ENCODE data around the gene TFEC.
A peak's percentile ranks its signal among the peaks of the same experiment; 100 is the strongest.
"Not testable (repeated sequence)": the region's sequence is repeated elsewhere in the genome, so short reads cannot be mapped to it uniquely, and the experiment has no call there.

The TFEC gene, protein sequence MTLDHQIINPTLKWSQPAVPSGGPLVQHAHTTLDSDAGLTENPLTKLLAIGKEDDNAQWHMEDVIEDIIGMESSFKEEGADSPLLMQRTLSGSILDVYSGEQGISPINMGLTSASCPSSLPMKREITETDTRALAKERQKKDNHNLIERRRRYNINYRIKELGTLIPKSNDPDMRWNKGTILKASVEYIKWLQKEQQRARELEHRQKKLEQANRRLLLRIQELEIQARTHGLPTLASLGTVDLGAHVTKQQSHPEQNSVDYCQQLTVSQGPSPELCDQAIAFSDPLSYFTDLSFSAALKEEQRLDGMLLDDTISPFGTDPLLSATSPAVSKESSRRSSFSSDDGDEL

DNA sequence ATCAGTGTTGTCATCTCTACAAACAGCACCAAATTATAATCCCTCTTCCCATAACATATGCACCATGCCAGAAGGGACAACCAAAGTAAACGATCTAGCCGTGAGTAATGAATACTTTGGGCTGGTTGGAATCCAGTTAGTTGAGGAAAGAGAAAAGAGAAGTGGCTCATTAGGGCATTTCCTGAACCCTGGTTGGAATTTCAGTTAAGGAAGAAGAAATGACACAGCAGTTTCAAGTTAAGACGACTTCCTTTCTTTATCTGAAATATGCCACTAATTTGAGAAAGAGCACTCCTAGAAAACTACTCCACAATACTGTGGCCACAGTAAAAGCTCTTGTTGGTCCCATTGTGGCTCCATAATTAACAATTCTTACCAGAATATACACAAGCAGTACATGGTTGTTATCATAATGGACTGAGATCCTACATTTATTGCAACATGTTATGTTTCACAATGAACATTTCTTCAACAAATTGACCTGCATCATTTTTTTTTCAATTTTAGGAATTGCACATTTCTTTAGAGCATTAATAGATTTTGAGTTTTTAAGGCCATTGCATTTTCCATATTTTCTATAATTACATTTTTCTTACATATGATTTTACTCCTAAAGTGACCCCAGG is at the start of gene TFEC:
Gene TFEC, minus strand, starts transcription at position 113 of the 626 bp plus-strand sequence. CDS start 46,322 bp downstream, outside the sequence.
- no peak for DNase-seq

DNA sequence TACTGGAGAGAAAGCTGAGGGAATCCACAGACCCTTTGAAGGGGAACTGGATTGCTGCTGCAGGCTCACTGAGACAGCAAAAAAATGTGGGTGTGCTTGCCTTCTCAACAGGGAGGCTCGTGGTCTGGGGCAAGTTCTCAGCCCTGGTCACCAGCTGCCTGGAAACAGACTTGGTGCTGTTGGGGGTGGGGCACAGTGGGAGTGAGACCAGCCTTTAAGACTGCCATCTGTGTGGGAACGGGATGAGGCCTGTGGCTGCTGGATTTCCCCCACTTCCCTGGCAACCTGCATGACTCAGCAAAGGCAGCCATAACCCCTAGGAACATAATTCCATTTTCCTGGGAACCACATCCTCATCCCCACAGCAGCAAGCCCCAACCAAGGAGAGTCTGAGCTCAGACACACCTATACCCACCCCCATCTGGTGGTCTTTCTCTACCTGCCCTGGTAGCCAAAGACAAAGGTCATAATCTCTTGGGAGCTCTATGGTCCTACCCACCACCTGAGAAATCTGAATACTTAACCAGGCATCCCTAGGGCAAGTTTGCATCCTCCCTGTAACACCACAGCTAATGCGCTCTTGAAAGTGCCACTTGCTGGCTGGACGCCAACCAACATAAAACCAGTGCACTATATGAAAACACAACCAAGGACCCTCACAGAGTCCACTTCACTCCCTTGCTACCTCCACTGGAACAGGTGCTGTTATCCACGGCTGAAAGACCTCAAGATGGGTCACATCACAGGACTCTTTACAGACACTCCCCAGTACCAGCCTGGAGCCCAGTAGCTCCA is 45.0 kb upstream of the TFEC start:
- DNase-seq: peak; percentile 16

DNA sequence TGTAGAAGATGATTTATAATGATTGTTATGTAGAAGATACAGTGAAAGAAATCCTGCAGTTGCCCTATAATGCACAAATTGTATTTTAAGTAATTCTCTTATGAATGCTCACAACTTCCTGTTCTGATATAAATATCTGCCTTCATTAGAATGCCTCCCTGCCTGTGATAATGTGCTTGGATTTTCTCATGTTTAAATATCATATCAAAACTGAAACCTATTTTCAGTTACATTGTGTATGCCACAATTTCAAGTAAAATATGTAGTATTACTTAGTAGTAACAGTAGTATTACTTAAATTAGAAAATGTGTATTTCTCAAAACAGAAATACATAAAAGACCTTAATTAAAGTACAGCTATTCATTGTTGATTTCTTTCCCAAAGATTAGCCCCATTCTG is 41.1 kb upstream of the TFEC start:
- no peak for DNase-seq

DNA sequence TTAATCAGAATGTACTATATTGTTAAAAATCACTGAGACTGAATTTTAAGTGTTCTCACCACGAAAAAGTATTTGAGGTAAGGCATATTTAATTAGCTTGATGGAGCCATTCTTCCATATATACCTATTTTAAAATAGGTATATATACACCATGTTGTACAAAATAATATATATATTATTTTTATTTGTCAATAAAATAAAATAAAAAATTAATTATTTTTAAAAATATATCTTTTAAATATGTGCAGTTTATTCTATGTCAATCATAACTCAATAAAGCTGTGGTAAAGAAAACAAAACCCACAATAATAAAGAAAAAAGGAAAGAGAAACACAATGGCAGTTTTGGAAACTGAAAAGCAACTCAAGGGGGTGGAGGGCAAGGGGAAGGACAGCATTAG is 33.6 kb upstream of the TFEC start:
- DNase-seq: no peak

DNA sequence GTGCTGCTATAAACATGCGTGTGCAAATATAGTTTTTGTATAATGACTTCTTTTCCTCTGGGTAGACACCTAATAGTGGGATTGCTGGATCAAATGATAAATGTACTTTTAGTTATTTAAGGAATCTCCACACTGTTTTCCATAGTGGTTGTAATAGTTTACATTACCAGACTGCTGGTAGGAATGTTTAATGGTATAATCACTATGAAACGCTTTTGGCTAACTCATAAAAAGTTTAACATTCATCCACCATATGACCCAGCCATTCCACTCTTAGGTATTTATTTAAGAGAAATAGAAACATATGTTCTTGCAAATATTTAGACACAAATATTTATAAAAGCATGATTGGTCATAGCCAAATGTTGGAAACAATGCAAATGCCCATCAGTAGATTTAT is 32.1 kb upstream of the TFEC start:
- DNase-seq: no peak

DNA sequence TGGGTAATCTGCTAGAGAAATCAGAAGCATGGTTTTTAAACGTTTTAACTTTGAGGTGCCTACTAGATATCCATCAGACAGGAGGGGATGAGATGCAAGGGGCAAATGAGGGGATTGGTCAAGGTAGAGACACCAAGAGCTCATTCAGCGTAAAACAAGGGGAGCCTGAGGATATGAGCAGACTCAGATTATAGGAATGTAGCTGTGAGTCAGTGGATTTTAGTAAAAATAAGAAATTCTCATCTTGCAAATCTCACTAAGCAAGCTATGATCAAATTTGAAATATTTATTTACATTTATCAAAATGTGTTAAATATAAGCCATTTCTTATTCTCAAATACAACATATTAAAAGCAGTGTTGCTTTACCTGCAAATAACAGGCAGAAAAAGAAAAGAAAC is 21.4 kb upstream of the TFEC start:
- DNase-seq: no peak

DNA sequence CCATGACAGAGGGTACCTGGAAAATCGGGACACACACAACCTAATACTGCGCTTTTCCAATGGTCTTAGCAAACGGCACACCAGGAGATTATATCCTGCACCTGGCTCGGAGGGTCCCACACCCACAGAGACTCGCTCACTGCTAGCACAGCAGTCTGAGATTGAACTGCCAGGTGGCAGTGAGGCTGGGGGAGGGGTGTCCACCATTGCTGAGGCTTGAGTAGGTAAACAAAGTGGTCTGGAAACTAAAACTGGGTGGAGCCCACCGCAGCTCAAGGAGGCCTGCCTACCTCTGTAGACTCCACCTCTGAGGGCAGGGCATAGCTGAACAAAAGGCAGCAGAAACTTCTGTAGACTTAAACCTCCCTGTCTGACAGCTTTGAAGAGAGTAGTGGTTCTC is 16.7 kb upstream of the TFEC start:
- DNase-seq: not testable (repeated sequence)

DNA sequence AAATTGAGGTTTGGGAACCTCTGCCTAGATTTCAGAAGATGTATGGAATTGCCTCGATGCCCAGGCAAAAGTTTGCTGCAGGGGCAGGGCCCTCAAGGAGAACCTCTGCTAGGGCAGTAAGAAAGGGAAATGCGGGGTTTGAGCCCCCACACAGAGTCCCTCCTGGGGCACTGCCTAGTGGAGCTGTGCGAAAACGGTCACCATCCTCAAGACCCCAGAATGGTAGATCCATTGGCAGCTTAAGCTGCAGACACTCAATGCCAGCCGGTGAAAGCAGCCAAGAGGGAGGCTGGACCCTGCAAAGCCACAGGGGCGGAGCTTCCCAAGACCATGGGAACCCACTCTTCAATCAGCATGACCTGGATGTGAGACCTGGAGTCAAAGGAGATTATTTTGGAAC is 15.0 kb upstream of the TFEC start:
- no peak for DNase-seq

DNA sequence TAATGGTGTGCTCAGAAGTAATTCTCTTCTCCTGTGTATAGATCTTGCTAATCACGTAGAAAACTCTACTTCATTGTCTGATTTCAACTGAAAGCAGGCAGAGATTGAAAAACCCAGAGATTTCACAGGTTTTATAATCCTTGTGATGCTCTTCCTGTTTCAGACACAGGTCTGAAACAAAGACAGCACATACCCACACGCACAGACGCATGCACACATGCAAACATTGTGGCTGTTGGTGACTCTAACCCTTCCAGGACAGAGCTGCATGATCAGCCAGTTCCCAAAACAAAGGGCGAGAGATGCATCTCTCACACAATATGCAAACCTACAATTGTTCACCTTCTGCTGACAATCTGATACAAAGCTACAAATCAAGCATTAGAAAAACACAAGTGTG is 11.1 kb upstream of the TFEC start:
- no peak for DNase-seq

DNA sequence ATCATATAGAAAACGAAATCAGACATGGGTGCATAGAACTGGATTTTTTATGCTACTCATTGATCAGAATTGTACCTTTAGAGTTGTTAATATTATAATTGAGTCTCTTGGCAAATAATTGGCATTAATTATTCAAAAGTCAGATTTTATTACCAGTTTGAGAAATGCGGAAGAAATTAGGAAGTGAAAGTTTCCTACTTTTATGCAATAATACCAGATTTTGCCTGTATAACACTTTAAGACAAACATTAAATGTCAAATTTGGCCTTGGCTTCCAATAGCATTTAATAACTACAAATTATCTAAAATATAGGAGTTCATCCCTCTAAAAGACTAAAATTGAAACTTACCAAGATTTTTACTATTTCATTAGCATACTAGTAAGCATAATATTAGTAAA is 6.8 kb upstream of the TFEC start:
- no peak for DNase-seq

DNA sequence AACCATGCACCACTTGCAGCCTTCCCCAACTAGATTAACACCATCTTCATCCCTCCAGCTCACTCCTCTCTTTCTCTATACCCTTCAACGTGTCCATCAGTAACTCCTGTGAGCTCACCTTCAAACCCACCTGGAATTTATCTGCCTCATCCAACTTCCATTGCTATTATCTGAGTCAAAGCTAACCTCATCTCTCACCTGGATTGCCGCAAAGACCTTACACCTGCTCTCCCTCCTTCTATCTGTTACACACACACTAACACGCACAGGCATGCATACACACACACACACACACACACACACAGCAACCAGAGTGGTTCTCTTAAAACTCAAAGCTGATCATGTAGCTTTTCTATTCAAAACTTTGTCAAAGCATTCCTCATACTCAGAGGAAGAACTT is 3.8 kb upstream of the TFEC start:
- no peak for DNase-seq

DNA sequence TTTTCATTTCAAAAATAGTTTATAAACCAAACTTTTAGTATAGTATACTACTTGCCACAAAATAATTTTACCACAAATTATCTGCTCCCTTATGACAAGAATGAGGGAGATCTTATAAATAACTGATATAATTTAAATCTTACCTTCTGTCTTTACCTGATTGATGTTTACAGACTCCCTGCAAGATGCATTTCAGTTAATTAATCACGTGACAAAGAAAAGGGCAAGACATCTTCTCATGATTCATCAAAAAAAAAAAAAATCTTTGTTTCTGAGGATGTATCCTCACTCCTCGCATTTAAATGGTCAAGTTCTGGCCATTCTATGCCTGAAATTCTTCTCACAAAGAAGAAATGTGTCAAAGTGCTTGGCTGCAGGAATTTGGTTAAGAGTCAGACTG is 2.3 kb upstream of the TFEC start:
- no peak for DNase-seq

DNA sequence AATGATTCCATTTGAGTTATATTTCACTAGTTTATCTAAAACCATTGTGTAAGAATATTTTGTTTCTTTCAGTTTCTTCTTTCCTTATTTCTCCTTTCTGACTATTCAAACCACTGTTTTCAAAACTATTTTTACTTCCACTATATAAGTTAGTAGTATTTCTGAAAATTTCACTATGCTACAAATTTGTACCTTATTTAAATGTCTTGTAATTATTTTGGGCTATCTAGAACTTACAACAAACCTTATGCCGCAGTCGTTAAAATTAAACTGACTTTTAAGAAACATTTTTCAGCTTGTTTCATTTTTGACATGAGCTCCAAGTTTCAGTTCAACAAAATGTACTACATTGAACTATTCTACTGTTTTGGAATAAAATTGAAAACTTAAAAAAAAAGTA is 1.8 kb downstream of the TFEC start:
- DNase-seq: no peak

DNA sequence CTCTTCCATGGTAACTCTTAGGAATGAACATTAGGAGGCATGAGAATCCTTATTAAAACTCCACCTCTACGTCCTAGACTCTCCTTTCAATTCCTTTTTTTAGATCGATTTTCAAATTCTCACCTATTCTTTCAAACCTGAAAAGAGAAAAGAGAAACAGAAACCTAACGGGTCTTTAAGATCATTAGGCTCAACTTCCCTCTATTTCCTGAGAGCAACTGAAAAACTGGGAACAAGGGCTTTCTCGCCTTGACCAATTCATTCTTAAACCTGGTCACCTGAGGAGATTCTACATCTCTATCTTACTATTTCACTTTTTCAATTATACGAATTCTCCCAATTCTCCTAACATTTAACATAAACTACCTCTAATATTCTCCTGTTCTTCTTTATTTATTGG is 2.8 kb downstream of the TFEC start:
- no peak for DNase-seq

DNA sequence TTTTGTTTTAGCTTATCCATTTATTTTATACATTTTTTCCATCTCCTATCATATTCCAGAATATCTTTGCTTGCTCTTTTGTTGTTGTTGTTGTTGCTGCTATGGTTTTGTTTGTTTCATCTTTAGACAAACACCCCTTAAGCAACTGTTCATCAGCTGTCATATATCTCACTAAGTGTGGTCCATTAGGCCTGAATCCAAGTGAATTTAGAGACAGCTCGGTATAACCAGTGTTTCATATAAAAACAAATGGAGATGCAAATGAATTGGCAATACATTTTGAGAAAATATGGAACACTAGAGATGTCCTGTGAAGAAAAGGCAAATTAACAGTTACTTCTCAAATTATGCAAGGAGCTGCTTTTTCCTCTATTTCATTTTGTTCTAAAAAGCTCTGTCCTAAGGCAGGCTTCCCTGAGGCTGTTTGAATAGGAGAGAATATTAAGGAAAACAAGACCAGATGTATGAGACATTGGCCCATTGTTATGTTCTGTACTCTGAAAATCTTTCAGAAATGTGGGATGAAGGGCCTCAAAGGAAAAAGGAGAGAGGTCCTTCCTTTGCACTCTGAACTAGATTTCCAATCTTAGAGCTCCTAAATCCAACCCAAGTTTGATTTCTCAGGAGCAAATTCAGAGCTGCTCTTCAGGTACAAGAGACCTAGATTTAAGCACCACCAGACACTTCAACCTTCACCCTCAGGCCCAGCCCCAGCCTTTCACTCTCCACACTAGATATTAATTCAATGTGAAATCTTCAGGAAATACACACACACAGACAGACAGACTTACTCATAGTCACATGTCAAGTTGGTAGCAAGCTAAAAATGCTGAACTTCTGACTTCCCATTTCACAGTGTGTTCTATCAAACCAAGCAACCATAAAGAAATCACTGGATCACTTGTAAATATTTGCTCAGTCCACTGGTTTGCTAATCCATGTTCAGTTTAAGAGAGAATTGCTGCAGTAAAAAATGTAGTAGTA is 5.4 kb downstream of the TFEC start:
- no peak for DNase-seq

DNA sequence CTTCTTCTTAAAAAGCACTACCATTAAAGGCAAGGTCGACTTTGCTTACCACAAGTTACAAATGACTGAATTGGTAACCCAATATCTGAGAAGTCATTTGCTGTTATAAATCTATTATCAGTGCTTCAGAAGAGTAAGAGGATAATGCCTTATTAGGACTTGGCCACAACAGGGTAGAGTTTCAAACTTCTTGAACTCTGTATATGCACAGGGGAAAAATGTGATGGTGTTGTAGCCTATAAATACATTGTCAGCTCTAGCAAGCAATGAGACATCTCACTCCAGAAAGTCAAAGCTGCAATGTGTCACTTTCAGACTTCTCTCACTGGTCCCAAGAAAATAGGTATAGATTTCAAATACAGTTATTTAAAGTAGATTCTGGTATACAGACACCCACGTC is 9.3 kb downstream of the TFEC start:
- no peak for DNase-seq

DNA sequence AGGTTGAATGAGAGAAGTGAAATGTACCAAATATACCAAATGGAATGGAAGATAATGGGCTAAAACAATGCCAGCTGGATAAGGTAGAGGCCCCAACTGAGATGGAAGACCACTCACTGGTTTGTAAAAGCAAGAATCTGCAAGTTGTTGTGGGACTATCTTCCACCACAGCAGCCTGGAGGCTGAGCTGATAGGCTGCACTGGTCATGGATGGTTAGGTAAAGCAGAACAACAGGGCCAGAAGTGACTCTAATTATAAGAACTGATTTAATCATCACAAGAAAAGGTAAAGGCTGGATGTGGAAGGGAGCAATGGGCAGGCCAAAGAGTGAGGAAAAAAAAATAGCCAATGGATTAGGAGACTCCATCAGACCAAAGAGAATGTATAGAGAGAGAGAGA is 11.8 kb downstream of the TFEC start:
- DNase-seq: no peak

DNA sequence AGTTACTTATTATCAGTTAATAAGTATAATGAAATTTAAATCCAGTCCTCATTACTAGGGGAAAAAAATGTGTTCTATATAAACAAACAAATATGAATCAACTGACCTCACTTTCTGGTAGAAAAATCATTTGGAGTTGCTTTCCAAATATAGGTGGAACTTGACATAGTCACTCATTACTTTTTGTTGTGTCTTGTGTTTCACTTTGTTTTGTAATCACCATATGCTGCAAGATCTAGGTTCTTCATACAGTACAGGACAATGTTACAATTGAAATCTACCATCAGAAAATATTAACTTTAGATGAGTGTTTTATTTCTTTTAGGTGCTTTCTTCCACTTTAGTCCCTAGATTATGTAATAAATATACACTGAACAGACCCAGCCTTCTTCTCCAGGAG is 16.9 kb downstream of the TFEC start:
- DNase-seq: no peak

DNA sequence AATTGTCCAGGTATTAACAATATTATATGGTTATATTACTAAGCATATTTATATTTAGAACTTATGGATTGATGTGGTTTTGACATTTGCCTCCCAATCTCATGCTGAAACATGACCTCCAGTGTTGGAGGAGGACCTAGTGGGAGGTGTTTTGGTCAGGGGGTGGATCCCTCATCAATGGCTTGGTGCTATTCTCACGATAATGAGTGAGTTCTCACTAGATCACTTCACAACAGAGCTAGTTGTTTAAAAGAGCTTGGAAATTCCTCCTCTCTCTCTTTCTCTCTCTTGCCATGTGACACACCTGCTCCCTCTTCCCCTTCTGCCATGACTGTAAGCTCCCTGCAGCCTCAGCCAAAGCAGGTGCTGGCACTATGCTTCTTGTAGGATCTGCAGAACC is 19.0 kb downstream of the TFEC start:
- no peak for DNase-seq

DNA sequence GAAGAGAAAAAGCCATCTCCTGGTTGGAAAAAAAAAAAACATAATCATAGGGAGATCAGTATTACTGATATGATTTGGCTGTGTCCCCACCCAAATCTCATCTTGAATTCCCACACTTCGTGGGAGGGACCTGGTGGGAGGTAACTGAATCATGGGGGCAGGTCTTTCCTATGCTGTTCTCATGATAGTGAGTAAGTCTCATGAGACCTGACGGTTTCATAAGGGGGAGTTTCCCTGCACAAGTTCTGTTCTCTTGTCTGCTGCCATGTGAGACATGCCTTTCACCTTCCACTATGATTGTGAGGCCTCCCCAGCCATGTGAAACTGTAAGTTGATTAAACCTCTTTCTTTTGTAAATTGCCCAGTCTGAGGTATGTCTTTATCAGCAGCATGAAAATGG is 25.8 kb downstream of the TFEC start:
- DNase-seq: not testable (repeated sequence)

DNA sequence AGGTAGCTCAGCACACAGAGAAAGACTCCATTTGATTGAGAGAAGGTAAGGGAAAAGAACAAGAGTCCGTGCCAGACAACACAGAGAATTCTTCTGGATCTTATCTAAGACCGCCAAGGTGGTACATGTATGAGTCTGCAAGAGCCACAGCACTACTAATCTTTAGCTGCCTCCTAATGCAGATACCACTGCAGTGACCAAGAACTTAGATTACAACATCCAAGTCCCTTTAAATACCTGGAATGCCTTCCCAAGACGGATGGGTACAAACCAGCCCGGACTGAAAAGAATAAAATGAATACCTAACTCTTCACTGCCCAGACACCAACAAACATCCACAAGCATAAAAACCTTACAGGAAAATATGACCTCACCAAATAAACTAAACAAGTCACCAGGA is 33.3 kb downstream of the TFEC start:
- no peak for DNase-seq

DNA sequence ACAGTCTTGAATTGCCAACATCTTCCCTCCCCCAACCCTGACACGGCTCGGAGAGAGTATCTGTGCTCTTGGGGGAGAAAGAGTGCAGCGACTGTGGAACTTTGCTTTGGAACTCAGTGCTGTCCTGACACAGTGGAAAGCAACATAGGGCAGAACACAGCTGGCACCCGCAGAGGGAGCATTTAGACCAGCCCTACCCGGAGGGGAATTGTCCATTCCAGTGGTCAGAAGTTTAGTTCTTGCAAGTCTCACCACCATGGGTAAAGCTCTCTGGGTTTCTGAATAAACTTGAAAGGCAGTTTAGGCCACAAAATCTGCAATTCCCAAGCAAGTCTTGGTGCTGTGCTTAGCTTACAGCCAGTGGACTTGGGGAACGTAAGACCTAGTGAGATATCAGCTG is 34.9 kb downstream of the TFEC start:
- DNase-seq: no peak

DNA sequence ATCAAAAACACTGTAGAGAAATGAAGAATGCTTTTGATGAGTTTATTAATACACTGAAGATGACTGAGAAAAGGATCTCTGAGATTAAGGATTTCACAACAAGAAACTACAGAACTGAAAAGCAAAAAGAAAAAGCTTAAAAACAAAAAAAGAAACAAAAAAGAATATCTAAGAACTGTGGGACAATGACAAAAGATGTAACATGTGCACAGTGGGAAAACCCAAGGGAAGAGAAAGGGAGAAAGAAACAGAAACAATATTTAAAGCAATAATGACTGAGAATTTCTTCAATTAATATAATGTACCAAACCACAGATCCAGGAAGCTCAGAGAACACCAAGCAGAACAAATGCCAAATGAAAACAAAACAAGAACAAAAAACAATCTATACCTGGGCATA is 42.2 kb downstream of the TFEC start:
- DNase-seq: no peak
